Cardiac muscle cell (in vitro differentiated cells and primary cell): ENCODE results near the gene CHRNA3. TPM values are rescaled to one million over a fixed set of nuclear protein-coding genes. Genes with fewer than 3 reads are reported as not detected.

Source experiments
- DNase-seq, 2 donors: peaks; one replicate each; pipeline versions ENCODE4 v3.0.0 to v3.0.0-alpha.2; 2010 to 2017; ENCODE audit warnings: low read depth in 1 of 2, low spot score in 1 of 2
- H3K27ac ChIP-seq: fragments of 200-600 bp; sonication (generic); 2 replicates; pipeline ENCODE4 v1.5.1; 2016
- H3K27me3 ChIP-seq: fragments of 200-600 bp; sonication (generic); 2 replicates; pipeline ENCODE4 v1.6.0; 2016; ENCODE audit warnings: control low read depth
- H3K36me3 ChIP-seq: fragments of 200-600 bp; sonication (generic); 2 replicates; pipeline ENCODE4 v1.5.1; 2016; ENCODE audit warnings: control low read depth
- H3K4me1 ChIP-seq: fragments of 200-600 bp; sonication (generic); 2 replicates; pipeline ENCODE4 v1.8.1; 2017; ENCODE audit warnings: low read depth, mild to moderate bottlenecking, mixed run types
- H3K4me3 ChIP-seq: fragments of 200-600 bp; sonication (generic); 2 replicates; pipeline ENCODE4 v1.5.1; 2016; ENCODE audit warnings: mild to moderate bottlenecking
- H3K9me3 ChIP-seq: fragments of 200-600 bp; sonication (generic); 2 replicates; pipeline ENCODE4 v1.5.1; 2017; ENCODE audit warnings: low read depth, mild to moderate bottlenecking, control low read depth
- CTCF ChIP-seq: IDR thresholded peaks from 2 replicates; pipeline ENCODE4 v1.5.1; 2012; ENCODE audit warnings: low read depth, mild to moderate bottlenecking, low read length
- polyA plus RNA-seq: library from polyadenylated mRNA; unstranded; fragments of >200 nt; fragmentation: Nextera tagmentation; extraction: Ambion mirVana; gene quantifications from 2 replicates; pipeline ENCODE4 v1.2.1, GENCODE V29; 2016
- total RNA-seq: library from RNA; depleted of rRNA; stranded (reverse); fragments of >200 nt; gene quantifications from 2 replicates; pipeline ENCODE4 v1.2.3, GENCODE V29; 2016

The CHRNA3 gene
- total and polyA plus RNA-seq, 2 experiments from 2014 or later = 1.7 to 2.9 TPM

GRCh38 chr15:78651930-78652615, 31.3 kb upstream of the CHRNA3 start:
- H3K4me1 ChIP-seq = no peaks in the 10 kb centered on the region
- DNase-seq = no peak
- H3K4me3 ChIP-seq = no peak overlapping the region
- no peaks in the 10 kb centered on the region for H3K36me3 ChIP-seq
- H3K27ac ChIP-seq = no peak overlapping the region
- H3K9me3 ChIP-seq = no peaks in the 10 kb centered on the region
- no peaks in the 10 kb centered on the region for H3K27me3 ChIP-seq
- no peak for TF ChIP-seq CTCF

- Histone ChIP-seq H3K4me1 (no peaks in the 10 kb centered on the region), H3K27ac (no peak overlapping the region), H3K36me3 (no peaks in the 10 kb centered on the region), H3K27me3 (no peaks in the 10 kb centered on the region), H3K9me3 (no peaks in the 10 kb centered on the region), H3K4me3 (no peak overlapping the region)
- TF ChIP-seq CTCF = no peak
- DNase-seq = no peak
Observed at GRCh38 chr15:78651007-78651406, 30.2 kb upstream of the CHRNA3 start.

- DNase-seq = no peak
- Histone ChIP-seq H3K4me1 (no peaks in the 10 kb centered on the region), H3K27me3 (no peaks in the 10 kb centered on the region), H3K27ac (no peak overlapping the region), H3K9me3 (no peaks in the 10 kb centered on the region), H3K36me3 (no peaks in the 10 kb centered on the region), H3K4me3 (no peak overlapping the region)
- TF ChIP-seq CTCF = no peak
Observed at GRCh38 chr15:78650022-78650421, 29.2 kb upstream of the CHRNA3 start.

GRCh38 chr15:78645009-78645408, 24.2 kb upstream of the CHRNA3 start:
- no peaks in the 10 kb centered on the region for H3K36me3 ChIP-seq
- TF ChIP-seq CTCF = no peak
- no peak overlapping the region for H3K4me3 ChIP-seq
- no peaks in the 10 kb centered on the region for H3K9me3 ChIP-seq
- no peak overlapping the region for H3K27ac ChIP-seq
- DNase-seq = no peak
- no peaks in the 10 kb centered on the region for H3K27me3 ChIP-seq
- H3K4me1 ChIP-seq = no peaks in the 10 kb centered on the region

GRCh38 chr15:78642331-78642730, 21.5 kb upstream of the CHRNA3 start:
- Histone ChIP-seq H3K4me1 (peaks cover 5% of the 10 kb centered on the region), H3K27ac (no peak overlapping the region), H3K36me3 (no peaks in the 10 kb centered on the region), H3K4me3 (no peak overlapping the region), H3K9me3 (no peaks in the 10 kb centered on the region), H3K27me3 (no peaks in the 10 kb centered on the region)
- TF ChIP-seq CTCF = no peak
- DNase-seq = no peak
